HepG2 (cell line): ENCODE measurements around the gene GADD45B. TPM values are rescaled to one million over a fixed set of nuclear protein-coding genes. Genes with fewer than 3 reads are reported as not detected.

Experiments
- ARNTL ChIP-seq: sonication (generic); formaldehyde crosslinking; IDR thresholded peaks from 2 replicates; pipeline ENCODE4 v1.4.0; 2020; ENCODE audit warnings: mild to moderate bottlenecking, missing genetic modification reagents
- BRD4 ChIP-seq: sonication (generic); formaldehyde crosslinking; IDR thresholded peaks from 2 replicates; pipeline ENCODE4 v1.4.0; 2020; ENCODE audit warnings: missing genetic modification reagents
- HOXD1 ChIP-seq: sonication (generic); formaldehyde crosslinking; IDR thresholded peaks from 2 replicates; pipeline ENCODE4 v1.5.0; 2020; ENCODE audit warnings: missing genetic modification reagents
- KDM5A ChIP-seq: fragments of 200-600 bp; sonication (generic); IDR thresholded peaks from 2 replicates; pipeline ENCODE4 v1.7.0; 2018; ENCODE audit warnings: antibody characterized with exemption, mild to moderate bottlenecking, low read length, borderline replicate concordance
- KLF13 ChIP-seq: sonication (generic); formaldehyde crosslinking; IDR thresholded peaks from 2 replicates; pipeline ENCODE4 v1.4.0; 2020; ENCODE audit warnings: mild to moderate bottlenecking, missing genetic modification reagents
- MEIS1 ChIP-seq: sonication (generic); formaldehyde crosslinking; IDR thresholded peaks from 2 replicates; pipeline ENCODE4 v1.9.0; 2021; ENCODE audit warnings: mild to moderate bottlenecking, missing genetic modification reagents, moderate library complexity, borderline replicate concordance
- MXD1 ChIP-seq: sonication (generic); formaldehyde crosslinking; IDR thresholded peaks from 2 replicates; pipeline ENCODE4 v1.4.0; 2020; ENCODE audit warnings: mild to moderate bottlenecking, missing genetic modification reagents
- TCF7L2 ChIP-seq: IDR thresholded peaks from 2 replicates; pipeline ENCODE4 v1.6.1; 2011; ENCODE audit warnings: mild to moderate bottlenecking, low read depth, low read length, moderate library complexity
- ZBTB42 ChIP-seq: sonication (generic); formaldehyde crosslinking; IDR thresholded peaks from 2 replicates; pipeline ENCODE4 v1.5.0; 2020; ENCODE audit warnings: mild to moderate bottlenecking, missing genetic modification reagents
- ZKSCAN1 ChIP-seq: fragments of 150-350 bp; IDR thresholded peaks from 2 replicates; pipeline ENCODE4 v1.6.1; 2014; ENCODE audit warnings: low read length
- ZNF263 ChIP-seq: sonication (generic); formaldehyde crosslinking; IDR thresholded peaks from 2 replicates; pipeline ENCODE4 v1.4.0; 2020; ENCODE audit warnings: missing genetic modification reagents
- ZNF30 ChIP-seq: sonication (generic); formaldehyde crosslinking; IDR thresholded peaks from 2 replicates; pipeline ENCODE4 v1.5.0; 2020; ENCODE audit warnings: mild to moderate bottlenecking, missing genetic modification reagents
- ZNF451 ChIP-seq: sonication (generic); formaldehyde crosslinking; IDR thresholded peaks from 2 replicates; pipeline ENCODE4 v1.5.0; 2020; ENCODE audit warnings: mild to moderate bottlenecking, missing genetic modification reagents
- ZNF552 ChIP-seq: sonication (generic); formaldehyde crosslinking; IDR thresholded peaks from 2 replicates; pipeline ENCODE4 v1.9.0; 2022; ENCODE audit warnings: missing genetic modification reagents, mild to moderate bottlenecking, borderline replicate concordance
- ZNF644 ChIP-seq: IDR thresholded peaks from 2 replicates; pipeline ENCODE4 v1.6.1; 2016; ENCODE audit warnings: low read depth
- ZNF710 ChIP-seq: sonication (generic); formaldehyde crosslinking; IDR thresholded peaks from 2 replicates; pipeline ENCODE4 v1.5.0; 2020; ENCODE audit warnings: mild to moderate bottlenecking, missing genetic modification reagents, borderline replicate concordance
- ZSCAN9 ChIP-seq: IDR thresholded peaks from 2 replicates; pipeline ENCODE4 v1.6.1; 2016; ENCODE audit warnings: borderline replicate concordance
- polyA plus RNA-seq, 8 experiments: library from polyadenylated mRNA; depleted of rRNA in 3 of 8; stranded (reverse) in 7 of 8; unstranded in 1 of 8; fragments of >200 nt; fragmentation: Illumina TruSeq in 4 of 8; extraction: Trizol in 4 of 8; gene quantifications; 2 replicates each; pipeline versions ENCODE4 v1.2.1 to v1.2.3, GENCODE V29; 2011 to 2016; ENCODE audit warnings: low read depth in 4 of 8, missing spikeins in 1 of 8, mixed read lengths in 1 of 8; ENCODE audit not compliant: insufficient read depth in 1 of 8
- total RNA-seq, 5 experiments: library from RNA; depleted of rRNA; stranded (reverse); fragments of >200 nt; fragmentation: Illumina TruSeq; extraction: Trizol; gene quantifications; 2 replicates each; pipeline ENCODE4 v1.2.3, GENCODE V29; 2016; ENCODE audit warnings: low read depth in 1 of 5
- TF ChIP-seq, protein P1 (sequence below): sonication (generic); formaldehyde crosslinking; IDR thresholded peaks from 2 replicates; pipeline ENCODE4 v1.9.0; 2021; ENCODE audit warnings: missing genetic modification reagents, borderline replicate concordance
- TF ChIP-seq, protein P2 (sequence below): sonication (generic); formaldehyde crosslinking; IDR thresholded peaks from 2 replicates; pipeline ENCODE4 v1.8.1; 2023; ENCODE audit warnings: missing genetic modification reagents, mild to moderate bottlenecking, borderline replicate concordance
- TF ChIP-seq, protein P3 (sequence below): IDR thresholded peaks from 2 replicates; pipeline ENCODE4 v1.6.1; 2016; ENCODE audit warnings: mild to moderate bottlenecking, missing biosample characterization, missing genetic modification reagents
- TF ChIP-seq, protein P4 (sequence below): sonication (generic); formaldehyde crosslinking; IDR thresholded peaks from 2 replicates; pipeline ENCODE4 v1.5.1; 2020; ENCODE audit warnings: mild to moderate bottlenecking, missing genetic modification reagents, moderate library complexity

Gene GADD45B
- total and polyA plus RNA-seq, 2 of the 13 experiments (the other 11 are each of a cell fraction or from before 2014, with no cell fraction given): 4.6 to 34.1 TPM

DNA sequence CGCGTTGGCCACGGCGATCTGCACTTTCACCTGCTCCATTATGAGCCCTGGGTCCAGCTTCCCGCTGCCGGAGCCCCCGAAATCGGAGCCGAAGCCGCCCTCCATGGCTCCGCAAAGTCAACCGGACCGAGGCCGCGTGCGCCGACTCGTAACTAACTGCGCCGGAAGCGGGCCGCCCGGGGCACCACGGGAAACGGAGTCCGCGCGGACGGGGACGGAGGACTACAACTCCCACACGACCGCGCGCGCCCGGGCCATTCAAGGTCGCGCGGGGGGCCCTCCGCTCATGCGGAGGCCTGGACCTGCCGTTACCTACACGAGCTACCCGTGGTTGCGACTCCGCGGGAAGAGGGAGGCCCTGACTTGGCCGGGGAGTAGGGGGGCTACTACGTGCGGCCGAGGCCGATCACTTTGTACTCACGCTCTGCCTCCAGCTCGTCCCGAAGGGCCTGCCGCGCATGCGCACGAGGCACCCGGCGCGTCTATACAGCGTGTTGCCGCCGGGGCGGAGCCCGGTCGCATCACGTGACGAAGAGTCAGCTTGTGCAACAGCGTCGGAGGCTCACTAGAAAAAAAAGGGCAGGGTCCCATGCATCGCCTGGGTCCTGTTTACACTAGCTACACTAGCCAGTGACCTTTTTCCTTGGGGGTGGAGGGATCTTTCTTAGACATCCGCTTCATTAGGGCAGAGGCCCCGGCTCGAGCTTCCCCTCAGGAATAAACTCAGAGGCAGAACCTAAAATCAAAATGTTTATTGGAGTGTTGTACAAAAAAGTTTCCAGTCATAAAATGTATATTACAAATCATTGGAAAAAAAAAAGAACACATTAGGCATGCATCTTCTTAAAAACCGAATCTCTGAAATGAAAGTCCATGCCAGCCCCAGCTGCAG is 48.3 kb upstream of the GADD45B start, which contains the start of gene TIMM13 (continued):
- TF ChIP-seq, protein P1, sequence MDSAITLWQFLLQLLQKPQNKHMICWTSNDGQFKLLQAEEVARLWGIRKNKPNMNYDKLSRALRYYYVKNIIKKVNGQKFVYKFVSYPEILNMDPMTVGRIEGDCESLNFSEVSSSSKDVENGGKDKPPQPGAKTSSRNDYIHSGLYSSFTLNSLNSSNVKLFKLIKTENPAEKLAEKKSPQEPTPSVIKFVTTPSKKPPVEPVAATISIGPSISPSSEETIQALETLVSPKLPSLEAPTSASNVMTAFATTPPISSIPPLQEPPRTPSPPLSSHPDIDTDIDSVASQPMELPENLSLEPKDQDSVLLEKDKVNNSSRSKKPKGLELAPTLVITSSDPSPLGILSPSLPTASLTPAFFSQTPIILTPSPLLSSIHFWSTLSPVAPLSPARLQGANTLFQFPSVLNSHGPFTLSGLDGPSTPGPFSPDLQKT (CRISPR knock-in tag): peak; percentile 95
- TF ChIP-seq ZNF451 (CRISPR knock-in tag) (peak; percentile 79), ZNF552 (CRISPR knock-in tag) (no peak; the same call in 1 of the 2 replicates), ZNF644 (no peak), ZNF30 (CRISPR knock-in tag) (no peak), ZNF710 (CRISPR knock-in tag) (peak; percentile 59; the same call in 1 of the 2 replicates), MEIS1 (CRISPR knock-in tag) (no peak), BRD4 (no peak; the same call in 1 of the 2 replicates), MXD1 (CRISPR knock-in tag) (peak; percentile 64), ARNTL (CRISPR knock-in tag) (no peak; the same call in 1 of the 2 replicates), HOXD1 (peak; percentile 92; the same call in 1 of the 2 replicates), ZSCAN9 (CRISPR knock-in tag) (0 out of 2 replicates have a peak, but pooled peaks have one; percentile 13), ZKSCAN1 (no peak), ZNF263 (CRISPR knock-in tag) (no peak; the same call in 1 of the 2 replicates), KDM5A (peak; percentile 81), KLF13 (no peak), ZBTB42 (CRISPR knock-in tag) (no peak), TCF7L2 (no peak)
- TF ChIP-seq, protein P2, sequence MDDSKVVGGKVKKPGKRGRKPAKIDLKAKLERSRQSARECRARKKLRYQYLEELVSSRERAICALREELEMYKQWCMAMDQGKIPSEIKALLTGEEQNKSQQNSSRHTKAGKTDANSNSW (CRISPR knock-in tag): no peak; the same call in 1 of the 2 replicates
- TF ChIP-seq, protein P3, sequence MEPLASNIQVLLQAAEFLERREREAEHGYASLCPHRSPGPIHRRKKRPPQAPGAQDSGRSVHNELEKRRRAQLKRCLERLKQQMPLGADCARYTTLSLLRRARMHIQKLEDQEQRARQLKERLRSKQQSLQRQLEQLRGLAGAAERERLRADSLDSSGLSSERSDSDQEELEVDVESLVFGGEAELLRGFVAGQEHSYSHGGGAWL (CRISPR knock-in tag): peak; percentile 41; the same call in 1 of the 2 replicates
- TF ChIP-seq, protein P4, sequence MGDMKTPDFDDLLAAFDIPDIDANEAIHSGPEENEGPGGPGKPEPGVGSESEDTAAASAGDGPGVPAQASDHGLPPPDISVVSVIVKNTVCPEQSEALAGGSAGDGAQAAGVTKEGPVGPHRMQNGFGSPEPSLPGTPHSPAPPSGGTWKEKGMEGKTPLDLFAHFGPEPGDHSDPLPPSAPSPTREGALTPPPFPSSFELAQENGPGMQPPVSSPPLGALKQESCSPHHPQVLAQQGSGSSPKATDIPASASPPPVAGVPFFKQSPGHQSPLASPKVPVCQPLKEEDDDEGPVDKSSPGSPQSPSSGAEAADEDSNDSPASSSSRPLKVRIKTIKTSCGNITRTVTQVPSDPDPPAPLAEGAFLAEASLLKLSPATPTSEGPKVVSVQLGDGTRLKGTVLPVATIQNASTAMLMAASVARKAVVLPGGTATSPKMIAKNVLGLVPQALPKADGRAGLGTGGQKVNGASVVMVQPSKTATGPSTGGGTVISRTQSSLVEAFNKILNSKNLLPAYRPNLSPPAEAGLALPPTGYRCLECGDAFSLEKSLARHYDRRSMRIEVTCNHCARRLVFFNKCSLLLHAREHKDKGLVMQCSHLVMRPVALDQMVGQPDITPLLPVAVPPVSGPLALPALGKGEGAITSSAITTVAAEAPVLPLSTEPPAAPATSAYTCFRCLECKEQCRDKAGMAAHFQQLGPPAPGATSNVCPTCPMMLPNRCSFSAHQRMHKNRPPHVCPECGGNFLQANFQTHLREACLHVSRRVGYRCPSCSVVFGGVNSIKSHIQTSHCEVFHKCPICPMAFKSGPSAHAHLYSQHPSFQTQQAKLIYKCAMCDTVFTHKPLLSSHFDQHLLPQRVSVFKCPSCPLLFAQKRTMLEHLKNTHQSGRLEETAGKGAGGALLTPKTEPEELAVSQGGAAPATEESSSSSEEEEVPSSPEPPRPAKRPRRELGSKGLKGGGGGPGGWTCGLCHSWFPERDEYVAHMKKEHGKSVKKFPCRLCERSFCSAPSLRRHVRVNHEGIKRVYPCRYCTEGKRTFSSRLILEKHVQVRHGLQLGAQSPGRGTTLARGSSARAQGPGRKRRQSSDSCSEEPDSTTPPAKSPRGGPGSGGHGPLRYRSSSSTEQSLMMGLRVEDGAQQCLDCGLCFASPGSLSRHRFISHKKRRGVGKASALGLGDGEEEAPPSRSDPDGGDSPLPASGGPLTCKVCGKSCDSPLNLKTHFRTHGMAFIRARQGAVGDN: peak; percentile 85
